ENCODE measurements around the gene SH3RF2.

DNA sequence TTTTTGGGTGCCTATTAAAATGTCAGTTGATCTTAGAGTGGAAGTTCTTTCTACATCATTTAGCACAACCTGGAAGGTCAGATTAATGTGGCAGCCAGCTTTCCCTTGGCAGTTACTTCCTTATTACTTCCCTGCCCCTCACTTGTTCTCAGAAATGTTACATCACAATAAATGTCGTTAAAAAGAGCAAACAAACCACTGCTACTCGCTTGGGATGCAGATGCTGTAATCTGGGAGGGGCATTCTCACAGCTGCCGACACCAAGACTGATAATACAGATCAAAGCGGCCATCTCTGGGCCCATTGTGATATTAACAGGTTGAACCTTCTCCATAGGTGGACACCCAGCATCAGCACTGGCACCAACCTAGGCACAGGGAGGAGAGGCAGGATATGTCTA lies 139.7 kb downstream of the SH3RF2 start:
- TF ChIP-seq EGR1 (IDR thresholded peaks at IDR 0.05; ENCODE audit: low read depth in 2 of 2) = no peak
- TF ChIP-seq, protein P1, sequence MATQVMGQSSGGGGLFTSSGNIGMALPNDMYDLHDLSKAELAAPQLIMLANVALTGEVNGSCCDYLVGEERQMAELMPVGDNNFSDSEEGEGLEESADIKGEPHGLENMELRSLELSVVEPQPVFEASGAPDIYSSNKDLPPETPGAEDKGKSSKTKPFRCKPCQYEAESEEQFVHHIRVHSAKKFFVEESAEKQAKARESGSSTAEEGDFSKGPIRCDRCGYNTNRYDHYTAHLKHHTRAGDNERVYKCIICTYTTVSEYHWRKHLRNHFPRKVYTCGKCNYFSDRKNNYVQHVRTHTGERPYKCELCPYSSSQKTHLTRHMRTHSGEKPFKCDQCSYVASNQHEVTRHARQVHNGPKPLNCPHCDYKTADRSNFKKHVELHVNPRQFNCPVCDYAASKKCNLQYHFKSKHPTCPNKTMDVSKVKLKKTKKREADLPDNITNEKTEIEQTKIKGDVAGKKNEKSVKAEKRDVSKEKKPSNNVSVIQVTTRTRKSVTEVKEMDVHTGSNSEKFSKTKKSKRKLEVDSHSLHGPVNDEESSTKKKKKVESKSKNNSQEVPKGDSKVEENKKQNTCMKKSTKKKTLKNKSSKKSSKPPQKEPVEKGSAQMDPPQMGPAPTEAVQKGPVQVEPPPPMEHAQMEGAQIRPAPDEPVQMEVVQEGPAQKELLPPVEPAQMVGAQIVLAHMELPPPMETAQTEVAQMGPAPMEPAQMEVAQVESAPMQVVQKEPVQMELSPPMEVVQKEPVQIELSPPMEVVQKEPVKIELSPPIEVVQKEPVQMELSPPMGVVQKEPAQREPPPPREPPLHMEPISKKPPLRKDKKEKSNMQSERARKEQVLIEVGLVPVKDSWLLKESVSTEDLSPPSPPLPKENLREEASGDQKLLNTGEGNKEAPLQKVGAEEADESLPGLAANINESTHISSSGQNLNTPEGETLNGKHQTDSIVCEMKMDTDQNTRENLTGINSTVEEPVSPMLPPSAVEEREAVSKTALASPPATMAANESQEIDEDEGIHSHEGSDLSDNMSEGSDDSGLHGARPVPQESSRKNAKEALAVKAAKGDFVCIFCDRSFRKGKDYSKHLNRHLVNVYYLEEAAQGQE (IDR thresholded peaks at IDR 0.05) = no peak
- no peak for TF ChIP-seq CTCF (IDR thresholded peaks at IDR 0.05; ENCODE audit: low read depth, low read length, missing input control)
- no peak for TF ChIP-seq TAF1 (conservative IDR thresholded peaks at IDR 0.05)
- TF ChIP-seq, protein P2, sequence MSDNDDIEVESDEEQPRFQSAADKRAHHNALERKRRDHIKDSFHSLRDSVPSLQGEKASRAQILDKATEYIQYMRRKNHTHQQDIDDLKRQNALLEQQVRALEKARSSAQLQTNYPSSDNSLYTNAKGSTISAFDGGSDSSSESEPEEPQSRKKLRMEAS (IDR thresholded peaks at IDR 0.05) = no peak
- TF ChIP-seq, protein P3, sequence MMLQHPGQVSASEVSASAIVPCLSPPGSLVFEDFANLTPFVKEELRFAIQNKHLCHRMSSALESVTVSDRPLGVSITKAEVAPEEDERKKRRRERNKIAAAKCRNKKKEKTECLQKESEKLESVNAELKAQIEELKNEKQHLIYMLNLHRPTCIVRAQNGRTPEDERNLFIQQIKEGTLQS (IDR thresholded peaks at IDR 0.05) = no peak
- no peak for TF ChIP-seq RAD21 (IDR thresholded peaks at IDR 0.05)

Data from liver (tissue), 3 donors.